ENCODE measurements around the gene JADE2.
A peak's percentile ranks its signal among the peaks of the same experiment; 100 is the strongest.

The JADE2 gene

GRCh38 chr5:134572811-134573210 is 47.3 kb downstream of the JADE2 start:
- no peak for DNase-seq

- DNase-seq, result no peak
These were observed 49.1 kb downstream of the JADE2 start for GRCh38 chr5:134574521-134574920.

GRCh38 chr5:134575316-134575715 is 49.8 kb downstream of the JADE2 start:
- DNase-seq, result no peak

GRCh38 chr5:134576386-134577021 is 51.0 kb downstream of the JADE2 start:
- DNase-seq, result no peak

- DNase-seq, result no peak
These were observed 51.7 kb downstream of the JADE2 start for GRCh38 chr5:134577022-134577795.

- peak; percentile 80 for DNase-seq
These were observed 52.5 kb downstream of the JADE2 start for GRCh38 chr5:134577796-134578577.

GRCh38 chr5:134578578-134579283 is 53.3 kb downstream of the JADE2 start:
- no peak for DNase-seq

GRCh38 chr5:134579284-134579771 is 53.9 kb downstream of the JADE2 start:
- DNase-seq, result no peak

- DNase-seq, result no peak
These were observed 54.6 kb downstream of the JADE2 start for GRCh38 chr5:134580001-134580460.

- no peak for DNase-seq
These were observed 55.9 kb downstream of the JADE2 start for GRCh38 chr5:134581241-134581981.

GRCh38 chr5:134582281-134582680 is 56.8 kb downstream of the JADE2 start:
- DNase-seq, result no peak

- no peak for DNase-seq
These were observed 57.5 kb downstream of the JADE2 start for GRCh38 chr5:134582941-134583340.

GRCh38 chr5:134583766-134584165 is 58.3 kb downstream of the JADE2 start:
- no peak for DNase-seq

GRCh38 chr5:134584662-134585061 is 59.2 kb downstream of the JADE2 start:
- DNase-seq, result no peak

- DNase-seq, result no peak
These were observed 60.5 kb downstream of the JADE2 start for GRCh38 chr5:134585966-134586365.

GRCh38 chr5:134586866-134587524 is 61.5 kb downstream of the JADE2 start:
- DNase-seq, result peak; percentile 84

- DNase-seq, result peak; percentile 25
These were observed 65.7 kb downstream of the JADE2 start for GRCh38 chr5:134590992-134591659.

GRCh38 chr5:134592141-134592746 is 66.8 kb downstream of the JADE2 start:
- no peak for DNase-seq

GRCh38 chr5:134594336-134594735 is 68.9 kb downstream of the JADE2 start:
- no peak for DNase-seq

- DNase-seq, result no peak
These were observed 69.5 kb downstream of the JADE2 start for GRCh38 chr5:134594797-134595457.

Measured in OCI-M1 (cell line).